Liver (tissue), 9 donors: ENCODE results near the gene TGFBI. TPM values are rescaled to one million over a fixed set of nuclear protein-coding genes. Genes with fewer than 3 reads are reported as not detected.

Source experiments
- DNase-seq: peaks from one replicate; pipeline ENCODE4 v3.0.0-alpha.2; 2017; ENCODE audit warnings: low spot score
- H3K27ac ChIP-seq, 2 donors: one replicate each; pipeline ENCODE4 v1.7.0; 2013; ENCODE audit warnings: inconsistent platforms in 2 of 2, low read length in 2 of 2, control low read depth in 1 of 2, low read depth in 1 of 2, mild to moderate bottlenecking in 1 of 2
- H3K27me3 ChIP-seq, 4 donors: one replicate each; pipeline versions ENCODE4 v1.6.1 to v1.7.0; 2013; ENCODE audit warnings: low read length in 3 of 4, inconsistent platforms in 1 of 4, mild to moderate bottlenecking in 1 of 4, moderate library complexity in 1 of 4; ENCODE audit not compliant: control insufficient read depth in 4 of 4, insufficient read depth in 4 of 4
- H3K36me3 ChIP-seq, 4 donors: one replicate each; pipeline versions ENCODE4 v1.6.1 to v1.7.0; 2013; ENCODE audit warnings: low read length in 3 of 4, mild to moderate bottlenecking in 3 of 4, low read depth in 1 of 4, moderate library complexity in 1 of 4; ENCODE audit not compliant: control insufficient read depth in 4 of 4, insufficient read depth in 3 of 4
- H3K4me1 ChIP-seq, 4 donors: one replicate each; pipeline versions ENCODE4 v1.6.1 to v1.7.0; 2013; ENCODE audit warnings: low read length in 3 of 4, mild to moderate bottlenecking in 3 of 4, moderate library complexity in 1 of 4; ENCODE audit not compliant: control insufficient read depth in 4 of 4, insufficient read depth in 4 of 4
- H3K4me3 ChIP-seq, 3 donors: one replicate each; pipeline versions ENCODE4 v1.6.1 to v1.7.0; 2013; ENCODE audit warnings: low read length in 3 of 3, control low read depth in 1 of 3, low read depth in 1 of 3, mild to moderate bottlenecking in 1 of 3
- H3K9ac ChIP-seq, 2 donors: one replicate each; pipeline ENCODE4 v1.7.0; 2013; ENCODE audit warnings: low read length in 2 of 2, mild to moderate bottlenecking in 2 of 2, moderate library complexity in 2 of 2, control low read depth in 1 of 2, low read depth in 1 of 2
- H3K9me3 ChIP-seq, 4 donors: one replicate each; pipeline versions ENCODE4 v1.6.1 to v1.7.0; 2013; ENCODE audit warnings: low read length in 3 of 4; ENCODE audit not compliant: control insufficient read depth in 4 of 4
- EGR1 ChIP-seq, 2 donors: IDR thresholded peaks; 2 replicates each; pipeline ENCODE4 v1.6.1; 2016 to 2018; ENCODE audit warnings: antibody characterized with exemption in 2 of 2, low read depth in 2 of 2
- FOXA1 ChIP-seq: IDR thresholded peaks from 2 replicates; pipeline ENCODE4 v1.6.1; 2016; ENCODE audit warnings: antibody characterized with exemption
- FOXA2 ChIP-seq: IDR thresholded peaks from 2 replicates; pipeline ENCODE4 v1.6.1; 2016; ENCODE audit warnings: antibody characterized with exemption
- GABPA ChIP-seq, 2 donors: IDR thresholded peaks in 1 of 2; conservative IDR thresholded peaks in 1 of 2; 2 replicates each; pipeline ENCODE4 v1.6.1; 2016; ENCODE audit warnings: antibody characterized with exemption in 2 of 2, mild to moderate bottlenecking in 1 of 2, moderate library complexity in 1 of 2
- HNF4A ChIP-seq, 2 donors: conservative IDR thresholded peaks; 2 replicates each; pipeline ENCODE4 v1.6.1; 2016; ENCODE audit warnings: antibody characterized with exemption in 2 of 2, mild to moderate bottlenecking in 2 of 2
- HNF4G ChIP-seq: IDR thresholded peaks from 2 replicates; pipeline ENCODE4 v1.6.1; 2016; ENCODE audit warnings: antibody characterized with exemption
- JUND ChIP-seq, 2 donors: IDR thresholded peaks; 2 replicates each; pipeline ENCODE4 v1.6.1; 2016; ENCODE audit warnings: antibody characterized with exemption in 2 of 2
- NR2F2 ChIP-seq: IDR thresholded peaks from 2 replicates; pipeline ENCODE4 v1.6.1; 2016; ENCODE audit warnings: antibody characterized with exemption
- RAD21 ChIP-seq, 2 donors: IDR thresholded peaks; 2 replicates each; pipeline ENCODE4 v1.6.1; 2016; ENCODE audit warnings: antibody characterized with exemption in 2 of 2, mild to moderate bottlenecking in 2 of 2
- RXRA ChIP-seq, 2 donors: IDR thresholded peaks; 2 replicates each; pipeline ENCODE4 v1.6.1; 2017 to 2018; ENCODE audit warnings: antibody characterized with exemption in 2 of 2, mild to moderate bottlenecking in 1 of 2
- SP1 ChIP-seq: IDR thresholded peaks from 2 replicates; pipeline ENCODE4 v1.6.1; 2018; ENCODE audit warnings: antibody characterized with exemption, mild to moderate bottlenecking
- TAF1 ChIP-seq: conservative IDR thresholded peaks from 2 replicates; pipeline ENCODE4 v1.6.1; 2016; ENCODE audit warnings: antibody characterized with exemption, mild to moderate bottlenecking
- YY1 ChIP-seq: IDR thresholded peaks from 2 replicates; pipeline ENCODE4 v1.6.1; 2016; ENCODE audit warnings: antibody characterized with exemption, mild to moderate bottlenecking
- WGBS: extraction: QIAGEN DNeasy Blood & Tissue Kit; methylation state at CpG from one replicate; pipeline ENCODE4 v1.1.7; 2013; 5-methylcytosine and 5-hydroxymethylcytosine counted together
- polyA plus RNA-seq, 2 donors: library from polyadenylated mRNA; stranded (reverse) in 1 of 2; unstranded in 1 of 2; fragments of 200-250 nt in 1 of 2; fragments of >200 nt in 1 of 2; fragmentation: Nextera tagmentation in 1 of 2; extraction: Ambion mirVana in 1 of 2; gene quantifications; one replicate each; pipeline versions ENCODE4 v1.2.1 to v1.2.3, GENCODE V29; 2013 to 2015
- total RNA-seq, 2 donors: library from RNA; depleted of rRNA; stranded (reverse); fragments of >200 nt; gene quantifications; one replicate each; pipeline ENCODE4 v1.2.3, GENCODE V29; 2014
- TF ChIP-seq, protein P1 (sequence below): IDR thresholded peaks from 2 replicates; pipeline ENCODE4 v1.6.1; 2016; ENCODE audit warnings: antibody characterized with exemption, mild to moderate bottlenecking
- TF ChIP-seq, protein P2 (sequence below): IDR thresholded peaks from 2 replicates; pipeline ENCODE4 v1.6.1; 2016; ENCODE audit warnings: antibody characterized with exemption
- TF ChIP-seq, protein P3 (sequence below): IDR thresholded peaks from 2 replicates; pipeline ENCODE4 v1.6.1; 2016; ENCODE audit warnings: antibody characterized with exemption
- TF ChIP-seq, protein P4 (sequence below): fragments of 150-350 bp; IDR thresholded peaks from 2 replicates; pipeline ENCODE4 v1.5.1; 2017; ENCODE audit warnings: improper control_type of control experiment, low read depth, low read length; ENCODE audit not compliant: missing input control
- TF ChIP-seq, protein P5 (sequence below): IDR thresholded peaks from 2 replicates; pipeline ENCODE4 v1.6.1; 2016; ENCODE audit warnings: antibody characterized with exemption
- donor health status: healthy.
- donor health status: healthy.
- donor health status: healthy.
- donor health status: healthy.
- donor health status: healthy.

The TGFBI gene
- total and polyA plus RNA-seq, 4 donors: 33.7 to 144 (median 44.1) TPM

DNA sequence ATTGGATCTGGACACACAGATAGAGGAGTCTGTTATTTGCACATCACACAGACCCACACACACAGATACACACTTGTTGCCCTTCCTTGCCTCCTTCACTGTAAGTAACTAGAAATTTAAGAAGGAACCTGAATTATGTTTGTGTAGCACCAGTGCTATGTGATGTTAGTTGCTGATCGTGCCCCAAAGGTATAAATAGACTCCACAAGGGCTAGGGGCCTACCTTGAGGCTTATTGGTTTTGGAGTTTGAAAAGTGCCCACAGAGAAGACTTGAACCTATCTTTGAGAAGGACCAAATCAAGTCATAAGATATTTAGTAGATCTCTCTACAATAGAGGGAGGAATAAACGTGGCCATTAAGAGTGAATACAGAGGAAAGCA lies 8.8 kb upstream of the TGFBI start:
- Histone ChIP-seq H3K4me1 (peaks cover 10 to 38% (median 30%) of the 10 kb centered on the region in 4 donors), H3K9me3 (no peaks in the 10 kb centered on the region), H3K9ac (peak overlapping the region in 1 of 2 donors; percentile 50), H3K27ac (peak overlapping the region; percentile 89 to 95), H3K4me3 (no peak overlapping the region), H3K36me3 (no peaks in the 10 kb centered on the region), H3K27me3 (no peaks in the 10 kb centered on the region)
- no peak for DNase-seq
- TF ChIP-seq HNF4G: no peak
- TF ChIP-seq GABPA (IDR thresholded peaks at IDR 0.05 in 1 of 2, conservative IDR thresholded peaks at IDR 0.05 in 1 of 2): no peak
- TF ChIP-seq SP1: no peak
- no peak for TF ChIP-seq FOXA1
- TF ChIP-seq, protein P1, sequence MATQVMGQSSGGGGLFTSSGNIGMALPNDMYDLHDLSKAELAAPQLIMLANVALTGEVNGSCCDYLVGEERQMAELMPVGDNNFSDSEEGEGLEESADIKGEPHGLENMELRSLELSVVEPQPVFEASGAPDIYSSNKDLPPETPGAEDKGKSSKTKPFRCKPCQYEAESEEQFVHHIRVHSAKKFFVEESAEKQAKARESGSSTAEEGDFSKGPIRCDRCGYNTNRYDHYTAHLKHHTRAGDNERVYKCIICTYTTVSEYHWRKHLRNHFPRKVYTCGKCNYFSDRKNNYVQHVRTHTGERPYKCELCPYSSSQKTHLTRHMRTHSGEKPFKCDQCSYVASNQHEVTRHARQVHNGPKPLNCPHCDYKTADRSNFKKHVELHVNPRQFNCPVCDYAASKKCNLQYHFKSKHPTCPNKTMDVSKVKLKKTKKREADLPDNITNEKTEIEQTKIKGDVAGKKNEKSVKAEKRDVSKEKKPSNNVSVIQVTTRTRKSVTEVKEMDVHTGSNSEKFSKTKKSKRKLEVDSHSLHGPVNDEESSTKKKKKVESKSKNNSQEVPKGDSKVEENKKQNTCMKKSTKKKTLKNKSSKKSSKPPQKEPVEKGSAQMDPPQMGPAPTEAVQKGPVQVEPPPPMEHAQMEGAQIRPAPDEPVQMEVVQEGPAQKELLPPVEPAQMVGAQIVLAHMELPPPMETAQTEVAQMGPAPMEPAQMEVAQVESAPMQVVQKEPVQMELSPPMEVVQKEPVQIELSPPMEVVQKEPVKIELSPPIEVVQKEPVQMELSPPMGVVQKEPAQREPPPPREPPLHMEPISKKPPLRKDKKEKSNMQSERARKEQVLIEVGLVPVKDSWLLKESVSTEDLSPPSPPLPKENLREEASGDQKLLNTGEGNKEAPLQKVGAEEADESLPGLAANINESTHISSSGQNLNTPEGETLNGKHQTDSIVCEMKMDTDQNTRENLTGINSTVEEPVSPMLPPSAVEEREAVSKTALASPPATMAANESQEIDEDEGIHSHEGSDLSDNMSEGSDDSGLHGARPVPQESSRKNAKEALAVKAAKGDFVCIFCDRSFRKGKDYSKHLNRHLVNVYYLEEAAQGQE: no peak
- TF ChIP-seq, protein P2, sequence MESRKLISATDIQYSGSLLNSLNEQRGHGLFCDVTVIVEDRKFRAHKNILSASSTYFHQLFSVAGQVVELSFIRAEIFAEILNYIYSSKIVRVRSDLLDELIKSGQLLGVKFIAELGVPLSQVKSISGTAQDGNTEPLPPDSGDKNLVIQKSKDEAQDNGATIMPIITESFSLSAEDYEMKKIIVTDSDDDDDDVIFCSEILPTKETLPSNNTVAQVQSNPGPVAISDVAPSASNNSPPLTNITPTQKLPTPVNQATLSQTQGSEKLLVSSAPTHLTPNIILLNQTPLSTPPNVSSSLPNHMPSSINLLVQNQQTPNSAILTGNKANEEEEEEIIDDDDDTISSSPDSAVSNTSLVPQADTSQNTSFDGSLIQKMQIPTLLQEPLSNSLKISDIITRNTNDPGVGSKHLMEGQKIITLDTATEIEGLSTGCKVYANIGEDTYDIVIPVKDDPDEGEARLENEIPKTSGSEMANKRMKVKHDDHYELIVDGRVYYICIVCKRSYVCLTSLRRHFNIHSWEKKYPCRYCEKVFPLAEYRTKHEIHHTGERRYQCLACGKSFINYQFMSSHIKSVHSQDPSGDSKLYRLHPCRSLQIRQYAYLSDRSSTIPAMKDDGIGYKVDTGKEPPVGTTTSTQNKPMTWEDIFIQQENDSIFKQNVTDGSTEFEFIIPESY: no peak
- no peak for TF ChIP-seq TAF1
- TF ChIP-seq, protein P3, sequence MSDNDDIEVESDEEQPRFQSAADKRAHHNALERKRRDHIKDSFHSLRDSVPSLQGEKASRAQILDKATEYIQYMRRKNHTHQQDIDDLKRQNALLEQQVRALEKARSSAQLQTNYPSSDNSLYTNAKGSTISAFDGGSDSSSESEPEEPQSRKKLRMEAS: no peak
- no peak for TF ChIP-seq RXRA (IDR thresholded peaks at IDR 0.05)
- no peak for TF ChIP-seq YY1
- TF ChIP-seq FOXA2: no peak
- TF ChIP-seq HNF4A (conservative IDR thresholded peaks at IDR 0.05): no peak
- no peak for TF ChIP-seq EGR1 (IDR thresholded peaks at IDR 0.05; ENCODE audit: low read depth in 2 of 2)
- no peak for TF ChIP-seq JUND (IDR thresholded peaks at IDR 0.05)
- TF ChIP-seq, protein P4, sequence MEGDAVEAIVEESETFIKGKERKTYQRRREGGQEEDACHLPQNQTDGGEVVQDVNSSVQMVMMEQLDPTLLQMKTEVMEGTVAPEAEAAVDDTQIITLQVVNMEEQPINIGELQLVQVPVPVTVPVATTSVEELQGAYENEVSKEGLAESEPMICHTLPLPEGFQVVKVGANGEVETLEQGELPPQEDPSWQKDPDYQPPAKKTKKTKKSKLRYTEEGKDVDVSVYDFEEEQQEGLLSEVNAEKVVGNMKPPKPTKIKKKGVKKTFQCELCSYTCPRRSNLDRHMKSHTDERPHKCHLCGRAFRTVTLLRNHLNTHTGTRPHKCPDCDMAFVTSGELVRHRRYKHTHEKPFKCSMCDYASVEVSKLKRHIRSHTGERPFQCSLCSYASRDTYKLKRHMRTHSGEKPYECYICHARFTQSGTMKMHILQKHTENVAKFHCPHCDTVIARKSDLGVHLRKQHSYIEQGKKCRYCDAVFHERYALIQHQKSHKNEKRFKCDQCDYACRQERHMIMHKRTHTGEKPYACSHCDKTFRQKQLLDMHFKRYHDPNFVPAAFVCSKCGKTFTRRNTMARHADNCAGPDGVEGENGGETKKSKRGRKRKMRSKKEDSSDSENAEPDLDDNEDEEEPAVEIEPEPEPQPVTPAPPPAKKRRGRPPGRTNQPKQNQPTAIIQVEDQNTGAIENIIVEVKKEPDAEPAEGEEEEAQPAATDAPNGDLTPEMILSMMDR: no peak
- TF ChIP-seq, protein P5, sequence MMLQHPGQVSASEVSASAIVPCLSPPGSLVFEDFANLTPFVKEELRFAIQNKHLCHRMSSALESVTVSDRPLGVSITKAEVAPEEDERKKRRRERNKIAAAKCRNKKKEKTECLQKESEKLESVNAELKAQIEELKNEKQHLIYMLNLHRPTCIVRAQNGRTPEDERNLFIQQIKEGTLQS: no peak
- TF ChIP-seq NR2F2: no peak
- TF ChIP-seq RAD21 (IDR thresholded peaks at IDR 0.05): no peak
- 83% methylated on average over 2 of the region's 2 CpGs for WGBS
